Glomerular visceral epithelial cell (primary cell): ENCODE results near the gene ITGAL.
"Not testable (repeated sequence)": the region's sequence is repeated elsewhere in the genome, so short reads cannot be mapped to it uniquely, and the experiment has no call there.

Source experiments
- DNase-seq: peaks from one replicate; pipeline ENCODE4 v3.0.0-alpha.2; 2016; ENCODE audit errors: extremely low spot score

ITGAL gene

DNA sequence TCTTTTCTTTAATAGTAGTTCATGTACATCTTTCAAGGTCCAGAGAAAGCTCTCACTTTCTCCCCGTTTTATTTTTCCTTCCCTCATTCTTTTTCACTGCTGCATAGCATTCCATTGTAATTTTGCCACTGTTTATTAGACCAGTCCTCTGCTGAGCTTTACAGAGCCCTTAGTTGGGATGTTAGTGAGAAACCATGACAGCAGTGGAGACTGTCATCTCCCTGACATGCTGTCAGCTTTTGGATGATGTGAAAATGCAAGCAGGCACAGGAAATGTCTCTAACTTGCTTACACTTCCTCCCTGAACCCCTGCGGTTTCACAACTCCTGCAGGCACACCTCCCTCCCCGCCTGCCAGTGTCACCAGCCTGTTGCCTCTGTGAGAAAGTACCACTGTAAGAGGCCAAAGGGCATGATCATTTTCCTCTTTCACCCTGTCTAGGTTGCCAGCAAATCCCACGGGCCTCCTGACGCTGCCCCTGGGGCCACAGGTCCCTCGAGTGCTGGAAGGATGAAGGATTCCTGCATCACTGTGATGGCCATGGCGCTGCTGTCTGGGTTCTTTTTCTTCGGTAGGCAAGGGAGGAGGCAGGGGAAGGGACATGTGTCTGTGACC is at the start of gene ITGAL:
ITGAL (plus strand) TSS at position 415 of the 615 bp plus-strand sequence; CDS start at position 511, 96 bp downstream.
- DNase-seq, result no peak

DNA sequence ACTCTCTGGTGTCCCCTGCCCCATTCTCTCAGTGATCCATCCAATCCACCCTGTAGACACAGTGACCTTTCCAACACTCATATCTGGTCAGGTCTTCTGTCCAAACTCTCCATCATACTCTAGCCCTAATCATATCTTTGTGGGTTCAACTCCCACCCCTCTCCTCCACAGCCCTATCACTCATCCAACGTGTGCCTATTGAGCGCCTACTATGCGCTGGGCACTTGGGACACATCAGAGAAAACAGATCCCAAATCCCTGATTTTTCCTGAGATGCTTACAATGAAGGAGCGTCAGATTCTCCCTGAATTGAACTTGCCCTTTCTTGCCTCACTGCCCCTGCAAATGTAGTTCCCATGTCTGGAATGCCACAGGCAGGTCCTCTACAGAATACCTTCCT is 44.5 kb upstream of the ITGAL start:
- DNase-seq, result no peak

DNA sequence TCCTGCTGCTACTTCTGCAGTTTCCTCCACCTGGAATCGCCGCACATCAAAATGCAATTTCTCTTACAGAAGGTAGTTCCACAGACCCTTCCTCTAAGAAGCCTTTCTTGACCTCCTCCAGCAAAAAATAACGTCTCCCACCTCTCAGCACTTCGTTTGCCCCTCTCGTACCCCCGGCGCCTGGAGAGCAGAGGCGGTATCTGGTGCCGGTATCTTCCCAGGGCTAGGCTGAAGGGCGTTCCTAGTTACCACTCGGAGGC is 43.2 kb upstream of the ITGAL start:
- DNase-seq, result no peak

DNA sequence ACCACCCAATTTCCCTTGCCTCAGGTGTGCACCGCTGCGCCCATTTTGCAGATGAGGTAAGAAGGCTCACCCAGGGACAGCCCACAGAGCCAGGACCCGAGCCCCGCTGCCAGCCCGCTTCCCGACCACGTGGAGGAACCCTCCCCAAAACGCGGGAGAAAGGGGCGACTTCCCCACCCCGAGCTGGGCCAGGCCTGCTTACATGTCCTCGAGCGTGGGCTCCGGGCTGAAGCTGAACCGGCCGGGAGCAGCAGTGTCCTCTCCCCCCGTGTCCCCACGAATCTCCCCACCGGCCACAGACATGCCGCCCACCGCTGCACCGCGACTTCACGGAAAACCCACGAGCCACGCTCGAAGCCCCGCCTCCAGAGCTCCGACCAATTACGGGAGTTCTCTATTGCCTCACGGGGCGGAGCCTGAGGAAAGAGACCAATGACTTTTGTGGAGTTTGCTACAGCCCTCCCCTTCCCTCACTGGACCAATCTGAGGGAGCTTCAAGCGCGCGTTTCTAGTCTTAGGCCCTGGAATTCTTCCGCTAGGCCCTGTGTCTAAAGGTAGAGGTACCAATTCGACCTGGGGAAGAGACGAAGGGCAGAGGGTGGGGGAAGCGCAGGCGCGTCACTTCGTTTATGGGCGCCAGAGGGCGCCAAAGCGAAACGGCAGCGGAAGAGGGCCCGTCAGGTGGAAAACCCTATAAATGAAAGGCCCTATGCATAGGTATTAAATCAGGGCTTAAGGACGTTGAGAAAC is 42.7 kb upstream of the ITGAL start, which contains the start of gene DCTPP1:
DCTPP1 (minus strand) TSS at position 353 of the 750 bp plus-strand sequence; CDS start at position 303, 50 bp downstream.
- peak; percentile 98 for DNase-seq

DNA sequence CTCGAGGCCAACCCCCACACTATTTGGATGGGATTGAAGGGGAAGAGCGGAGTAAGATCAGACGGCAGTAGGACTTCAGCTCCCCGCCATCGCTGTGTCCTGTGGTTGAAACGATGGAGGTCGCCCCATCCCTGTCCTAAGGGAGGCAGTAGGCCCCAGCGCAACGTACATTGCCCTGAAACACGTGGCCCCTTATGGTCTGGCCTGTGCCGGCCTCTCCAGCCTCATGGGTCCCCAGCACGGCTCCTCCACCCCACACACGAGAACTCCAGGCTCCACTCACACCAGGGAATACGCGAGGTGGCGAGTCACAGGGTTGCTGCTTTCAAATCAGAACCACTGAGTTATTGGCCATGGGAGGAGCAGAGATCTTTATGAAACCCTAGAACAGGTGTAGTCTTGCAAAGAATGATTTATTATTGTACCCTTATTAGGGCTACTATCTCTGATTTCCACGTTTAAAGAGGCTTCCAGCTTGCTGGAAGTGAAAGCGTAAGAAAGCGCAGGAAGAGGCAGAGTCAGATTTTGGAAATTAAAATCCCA is 42.0 kb upstream of the ITGAL start:
- no peak for DNase-seq

DNA sequence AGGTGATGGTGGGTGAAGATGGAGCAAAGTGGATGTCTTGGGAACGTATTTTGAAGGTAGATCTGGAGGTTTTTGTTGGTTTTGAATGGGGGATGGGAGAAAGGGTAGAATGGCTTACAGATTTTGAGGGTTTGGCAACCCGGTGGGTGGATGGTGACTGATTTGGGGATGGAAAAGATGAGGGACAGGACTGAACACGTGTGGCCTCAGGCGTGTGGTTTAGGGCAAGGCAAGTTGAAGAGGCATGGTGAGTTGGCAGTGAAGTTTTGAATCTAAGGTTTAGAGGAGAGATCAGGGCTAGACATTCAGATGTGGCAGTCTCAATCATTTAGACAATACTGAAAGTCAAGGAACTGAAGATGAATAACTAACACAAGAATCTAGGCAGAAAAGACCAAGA is 37.7 kb upstream of the ITGAL start:
- DNase-seq, result no peak

DNA sequence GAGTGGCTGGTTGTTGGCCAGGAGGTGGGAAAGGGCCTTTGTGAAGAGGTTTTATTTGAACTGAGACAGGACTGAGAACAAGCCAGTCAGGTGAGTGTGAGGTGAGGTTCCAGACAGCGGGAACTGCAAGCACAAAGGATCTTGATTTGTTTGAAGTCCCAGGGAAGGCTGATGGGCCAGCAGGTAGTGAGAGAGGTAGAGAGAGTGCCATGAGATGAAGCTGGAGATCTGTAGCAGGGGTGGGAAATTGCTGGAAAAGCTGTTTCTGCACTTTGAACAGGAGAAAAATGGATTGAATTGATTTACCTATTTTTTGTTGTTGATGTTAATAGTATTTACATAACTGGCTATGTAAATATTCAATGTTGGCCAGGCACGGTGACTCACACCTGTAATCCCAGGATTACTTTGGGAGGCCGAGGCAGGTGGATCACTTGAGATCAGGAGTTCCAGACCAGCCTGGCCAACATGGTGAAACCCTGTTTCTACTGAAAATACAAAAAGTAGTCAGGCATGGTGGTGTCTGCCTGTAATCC is 35.0 kb upstream of the ITGAL start:
- no peak for DNase-seq

DNA sequence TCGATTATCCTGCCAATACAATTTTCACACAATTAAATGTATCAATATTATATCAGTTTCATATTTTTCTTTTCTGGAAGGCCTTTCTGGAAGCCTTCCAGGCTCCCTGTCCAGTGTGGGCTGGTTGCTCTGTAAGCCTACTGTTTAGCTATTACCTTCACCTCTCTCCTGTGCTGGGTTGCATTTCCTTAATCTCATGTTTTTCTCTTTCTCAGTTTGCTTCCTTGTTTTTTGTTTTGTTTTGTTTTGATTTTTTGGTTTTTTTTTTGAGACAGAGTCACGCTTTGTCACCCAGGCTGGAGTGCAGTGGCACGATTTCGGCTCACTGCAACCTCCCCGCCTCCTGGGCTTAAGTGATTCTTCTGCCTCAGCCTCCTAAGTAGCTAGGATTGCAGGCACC is 33.7 kb upstream of the ITGAL start:
- DNase-seq, result no peak

DNA sequence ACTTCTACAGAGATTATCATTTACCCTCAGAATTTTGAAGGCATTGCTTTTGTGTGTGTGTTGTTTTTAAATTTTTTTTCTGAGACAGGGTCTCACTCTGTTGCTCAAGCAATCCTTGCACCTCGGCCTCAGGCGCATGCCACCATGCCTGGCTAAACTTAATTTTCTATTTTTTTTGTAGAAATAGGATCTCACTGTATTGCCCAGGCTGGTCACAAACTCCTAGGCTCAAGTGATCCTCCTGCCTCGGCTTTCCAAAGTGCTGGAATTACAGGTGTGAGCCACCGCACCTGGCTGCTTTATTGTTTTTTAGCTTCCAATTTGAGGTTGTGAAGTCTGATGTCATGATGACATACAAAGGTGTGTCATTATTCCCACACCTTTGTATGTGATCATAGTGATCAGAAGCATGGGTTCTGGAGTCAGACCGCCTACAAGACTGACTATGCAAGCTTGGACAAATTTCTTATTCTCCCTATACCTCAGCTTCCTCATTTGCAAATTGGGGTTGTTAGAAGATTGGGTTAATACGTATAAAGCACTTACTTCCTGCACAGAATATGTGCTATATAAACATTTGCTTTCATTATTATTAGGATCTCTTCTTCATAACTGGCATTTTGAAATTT is 32.7 kb upstream of the ITGAL start:
- no peak for DNase-seq

DNA sequence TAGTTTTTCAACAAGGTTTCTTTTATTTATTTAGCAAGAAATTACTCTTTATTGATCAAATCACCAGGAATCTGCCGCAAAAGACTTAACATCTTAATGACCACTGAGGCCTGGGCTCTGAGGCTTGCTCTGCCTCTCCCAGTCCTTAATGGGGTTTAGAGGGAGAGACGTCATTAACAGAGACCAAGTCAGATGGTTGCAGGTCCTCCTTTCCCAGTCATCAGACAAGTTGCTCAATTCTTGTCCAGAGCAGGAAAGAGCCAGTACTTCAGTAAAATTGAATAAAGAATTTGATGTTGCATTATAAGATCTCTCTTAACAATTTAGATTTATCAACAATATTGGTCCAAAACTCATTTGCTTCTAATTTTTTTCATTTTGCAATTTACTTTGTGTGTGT is 28.9 kb upstream of the ITGAL start:
- DNase-seq, result no peak

DNA sequence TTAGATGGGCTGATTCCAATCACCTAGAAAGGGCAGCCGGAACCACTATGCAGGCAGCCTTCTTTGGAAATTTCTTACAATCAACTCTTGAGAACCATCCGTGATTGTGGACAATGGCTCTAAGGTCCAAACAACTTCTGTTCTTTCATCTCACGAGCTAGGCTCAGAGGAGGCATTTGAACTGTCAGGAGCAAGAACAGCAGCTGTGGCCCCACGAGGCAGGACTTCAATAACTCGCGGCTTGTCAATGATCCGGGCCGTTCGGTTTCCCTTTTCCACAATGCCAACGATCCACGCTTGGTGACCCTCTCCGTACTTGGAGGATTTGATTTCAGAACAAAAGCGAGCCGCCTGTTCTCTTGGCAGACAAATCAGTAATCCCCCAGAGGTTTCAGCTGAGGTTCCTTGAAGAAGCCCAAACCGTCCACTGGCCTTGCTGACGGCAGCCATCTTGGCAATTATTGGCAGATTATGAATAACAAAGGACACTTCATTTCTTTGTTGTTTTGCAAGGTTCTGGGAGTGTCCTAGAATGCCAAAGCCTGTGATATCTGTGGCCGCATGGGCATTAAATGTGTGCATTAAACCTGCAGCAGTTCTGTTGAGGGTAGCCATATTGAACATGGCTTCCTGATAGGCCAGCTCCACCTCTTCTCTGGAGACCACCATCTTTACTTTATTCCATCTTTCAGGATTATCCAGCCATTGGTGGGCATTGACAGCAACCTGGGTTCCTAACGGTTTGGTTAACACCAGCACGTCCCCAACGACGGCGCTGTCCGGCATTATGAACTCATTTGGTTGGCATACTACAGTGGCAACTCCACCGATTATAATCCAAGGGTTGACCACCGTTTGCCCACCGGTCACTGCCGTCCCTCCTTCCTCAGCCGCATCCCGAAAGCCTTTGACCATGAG is 28.1 kb upstream of the ITGAL start:
- no peak for DNase-seq

DNA sequence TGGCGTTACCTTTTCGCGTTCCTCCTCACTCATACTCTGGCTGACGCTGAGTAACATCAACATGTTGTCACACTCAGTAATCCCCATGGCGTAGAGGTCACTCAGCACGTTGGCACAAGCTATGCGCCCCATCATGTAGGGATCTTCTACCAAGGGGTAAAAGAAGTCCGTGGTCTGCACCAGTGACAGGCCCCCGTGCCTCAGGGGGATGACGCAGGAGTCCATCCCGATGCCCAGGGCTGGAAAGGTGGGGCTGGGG is 27.5 kb upstream of the ITGAL start:
- DNase-seq, result no peak

DNA sequence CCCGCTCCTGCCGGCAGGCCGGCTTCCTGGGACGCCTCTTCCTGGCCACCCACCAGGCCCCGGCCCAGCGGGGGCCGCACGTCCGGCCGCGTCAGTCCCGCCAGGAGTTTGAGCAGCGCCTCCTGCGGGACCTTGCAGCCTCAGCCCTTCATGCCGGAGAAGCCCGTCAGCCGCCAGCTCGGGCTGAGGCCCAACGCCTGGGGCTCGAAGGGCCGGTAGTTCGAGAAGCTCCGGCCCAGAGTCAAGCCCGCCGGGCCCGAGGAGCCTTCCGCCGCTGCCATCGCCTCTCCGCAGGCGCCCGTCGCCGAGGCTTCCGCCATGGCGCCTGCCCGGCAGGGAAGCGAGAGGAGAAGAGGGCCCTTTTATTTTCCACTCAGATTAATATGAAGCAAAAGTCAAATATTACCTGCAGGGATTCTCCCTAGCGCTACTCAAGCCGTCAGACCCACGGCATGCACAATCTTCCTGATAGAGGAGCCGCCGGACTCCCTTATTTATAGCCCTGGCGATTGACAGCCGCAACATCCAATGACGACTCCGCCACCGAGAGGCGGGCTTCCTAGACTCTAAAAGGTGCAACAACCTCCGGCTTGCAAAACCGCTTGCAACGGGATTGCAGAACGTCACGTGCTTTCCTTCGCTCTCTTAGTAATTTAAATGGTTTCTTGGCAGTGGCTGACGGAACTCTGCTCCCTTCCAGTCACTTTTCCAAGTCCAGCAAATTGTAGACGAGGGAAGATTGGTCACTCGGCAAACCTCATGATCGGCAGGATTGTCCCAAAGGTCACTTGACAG is 26.9 kb upstream of the ITGAL start, which contains the start of gene SEPHS2:
SEPHS2 (minus strand) TSS at position 467 of the 795 bp plus-strand sequence; CDS start at position 320, 147 bp downstream.
- peak; percentile 96 for DNase-seq

DNA sequence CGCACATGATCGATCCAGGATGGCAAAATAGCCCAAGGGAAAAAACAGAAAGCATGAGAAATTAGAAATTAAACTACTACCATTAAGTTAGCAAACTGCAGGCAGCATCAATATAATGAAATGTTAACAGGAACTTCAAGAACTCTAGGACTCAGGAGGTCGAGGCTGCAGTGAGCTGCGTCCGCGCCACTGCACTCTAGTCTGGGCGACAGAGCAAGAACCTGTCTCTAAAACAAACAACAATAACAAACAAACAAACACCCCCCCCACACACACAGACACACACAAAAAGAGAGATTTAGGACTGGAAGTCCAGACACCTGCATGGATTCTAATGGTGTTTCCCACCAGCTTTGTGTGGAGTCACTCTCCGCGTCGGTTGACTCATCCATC is 26.3 kb upstream of the ITGAL start:
- DNase-seq, result no peak

DNA sequence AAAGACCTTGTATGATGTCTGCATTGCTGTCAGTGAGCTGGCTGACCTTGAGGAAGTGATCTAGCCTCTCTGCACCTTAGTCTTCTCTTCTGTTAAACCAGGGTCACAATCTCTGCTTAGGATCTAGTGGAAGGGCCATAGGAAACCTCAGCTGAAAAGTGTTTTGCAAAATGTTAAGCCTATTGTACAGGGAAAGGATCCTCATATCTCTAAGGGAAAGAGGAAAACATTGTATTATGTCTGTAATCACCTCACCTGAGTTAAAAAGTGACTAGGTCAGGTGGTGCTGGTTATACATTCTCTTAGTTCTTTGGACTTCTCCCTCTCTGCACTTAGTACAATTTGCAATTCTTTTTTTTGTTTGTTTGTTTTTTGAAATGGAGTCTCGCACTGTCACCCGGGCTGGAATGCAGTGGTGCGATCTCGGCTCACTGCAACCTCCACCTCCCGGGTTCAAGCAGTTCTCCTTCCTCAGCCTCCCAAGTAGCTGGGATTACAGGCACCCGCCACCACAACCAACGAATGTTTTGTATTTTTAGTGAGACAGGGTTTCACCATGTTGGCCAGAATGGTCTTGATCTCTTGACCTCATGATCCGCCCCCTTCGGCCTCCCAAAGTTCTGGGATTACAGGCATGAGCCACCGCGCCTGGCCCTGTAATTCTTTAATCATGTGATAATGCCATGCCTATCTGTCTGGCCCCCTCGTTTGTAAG is 24.9 kb upstream of the ITGAL start:
- no peak for DNase-seq

DNA sequence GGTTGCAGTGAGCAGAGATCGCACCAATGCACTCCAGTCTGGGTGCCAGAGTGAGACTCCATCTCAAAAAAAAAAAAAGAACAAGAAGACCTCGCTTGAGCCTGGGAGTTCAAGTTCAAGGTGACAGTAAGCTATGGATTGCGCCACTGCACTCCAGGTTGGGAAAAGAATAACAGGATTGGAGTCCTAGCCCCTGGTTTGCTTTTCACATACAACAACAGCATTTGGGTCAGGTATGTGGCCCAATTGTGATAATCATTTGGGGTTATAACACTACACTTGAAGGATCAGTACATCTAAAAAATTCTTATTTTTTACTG is 23.5 kb upstream of the ITGAL start:
- no peak for DNase-seq

DNA sequence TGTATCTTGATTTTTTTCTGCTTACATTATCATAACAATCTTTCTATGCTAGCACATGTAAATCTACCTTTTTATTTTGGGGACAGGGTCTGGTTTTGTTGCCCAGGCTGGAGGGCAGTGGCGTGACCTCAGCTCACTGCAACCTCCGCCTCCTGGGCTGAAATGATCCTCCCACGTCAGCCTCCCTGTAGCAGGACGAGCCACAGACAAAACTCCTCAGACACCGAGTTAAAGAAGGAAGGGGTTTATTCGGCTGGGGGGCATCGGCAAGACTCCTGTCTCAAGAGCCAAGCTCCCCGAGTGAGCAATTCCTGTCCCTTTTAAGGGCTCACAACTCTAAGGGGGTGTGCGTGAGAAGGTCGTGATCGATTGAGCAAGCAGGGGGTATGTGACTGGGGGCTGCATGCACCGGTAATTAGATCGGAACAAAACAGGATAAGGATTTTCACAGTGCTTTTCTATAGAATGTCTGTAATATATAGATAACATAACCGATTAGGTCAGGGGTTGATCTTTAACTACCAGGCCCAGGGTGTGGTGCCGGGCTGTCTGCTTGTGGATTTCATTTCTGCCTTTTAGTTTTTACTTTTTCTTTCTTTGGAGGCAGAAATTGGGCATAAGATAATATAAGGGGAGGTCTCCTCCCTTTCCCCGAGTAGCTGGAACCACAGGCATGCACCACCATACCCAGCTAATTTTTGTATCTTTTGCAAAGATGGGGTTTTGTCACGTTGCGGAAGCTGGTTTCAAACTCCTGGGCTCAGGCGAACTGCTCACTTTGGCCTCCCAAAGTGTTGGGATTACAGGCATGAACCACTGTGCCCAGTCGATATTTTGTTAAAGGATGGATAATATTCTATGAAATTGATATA is 19.6 kb upstream of the ITGAL start:
- not testable (repeated sequence) for DNase-seq

DNA sequence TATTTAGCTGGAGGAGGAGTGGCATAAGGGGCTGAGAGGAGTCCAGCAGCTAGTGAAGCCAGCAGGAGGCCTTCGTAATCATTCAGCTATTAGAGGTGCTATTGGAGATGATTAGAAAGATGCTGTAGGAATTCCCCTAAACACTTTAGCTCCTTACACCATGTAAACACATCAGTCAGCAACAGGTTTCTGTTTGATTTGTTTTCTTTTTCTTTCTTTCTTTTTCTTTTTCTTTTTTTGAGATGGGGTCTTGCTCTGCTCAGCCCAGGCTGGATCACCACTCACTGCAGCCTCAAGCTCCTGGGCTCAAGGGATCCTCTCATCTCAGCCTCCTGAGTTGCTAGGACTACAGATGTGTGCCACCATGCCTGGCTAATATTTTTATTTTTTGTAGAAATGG is 16.2 kb upstream of the ITGAL start:
- DNase-seq, result no peak

DNA sequence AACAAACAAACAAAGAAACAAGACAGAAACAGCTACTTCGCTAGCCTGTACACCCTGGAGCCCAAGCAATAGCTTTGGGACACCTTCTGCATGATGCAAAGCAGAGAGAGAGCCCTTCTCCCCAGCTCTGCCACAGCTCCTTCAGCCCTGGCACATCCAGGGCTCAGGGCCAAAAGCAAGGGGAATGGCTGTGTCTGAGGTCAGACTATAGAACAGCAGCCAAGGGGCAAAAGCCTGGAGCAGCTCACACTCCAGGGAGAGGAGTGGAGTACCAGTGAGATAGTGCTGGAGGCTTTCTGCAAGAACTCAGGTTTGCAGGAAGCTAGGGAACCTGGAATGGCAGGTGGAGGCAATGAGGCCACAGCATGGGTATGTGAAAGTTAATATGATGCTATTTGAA is 15.3 kb upstream of the ITGAL start:
- DNase-seq, result no peak
